HG03575 (cell line): ENCODE data around the gene CLDN20.
"Not testable (repeated sequence)": the region's sequence is repeated elsewhere in the genome, so short reads cannot be mapped to it uniquely, and the experiment has no call there.

Experiments
- ATAC-seq: cut with Tn5 transposase; IDR thresholded peaks from one replicate; pipeline ENCODE4 v1.9.1; 2021; ENCODE audit not compliant: unreplicated experiment, insufficient number of reproducible peaks, low FRiP score; ENCODE audit errors: extremely low read depth

The CLDN20 gene

DNA sequence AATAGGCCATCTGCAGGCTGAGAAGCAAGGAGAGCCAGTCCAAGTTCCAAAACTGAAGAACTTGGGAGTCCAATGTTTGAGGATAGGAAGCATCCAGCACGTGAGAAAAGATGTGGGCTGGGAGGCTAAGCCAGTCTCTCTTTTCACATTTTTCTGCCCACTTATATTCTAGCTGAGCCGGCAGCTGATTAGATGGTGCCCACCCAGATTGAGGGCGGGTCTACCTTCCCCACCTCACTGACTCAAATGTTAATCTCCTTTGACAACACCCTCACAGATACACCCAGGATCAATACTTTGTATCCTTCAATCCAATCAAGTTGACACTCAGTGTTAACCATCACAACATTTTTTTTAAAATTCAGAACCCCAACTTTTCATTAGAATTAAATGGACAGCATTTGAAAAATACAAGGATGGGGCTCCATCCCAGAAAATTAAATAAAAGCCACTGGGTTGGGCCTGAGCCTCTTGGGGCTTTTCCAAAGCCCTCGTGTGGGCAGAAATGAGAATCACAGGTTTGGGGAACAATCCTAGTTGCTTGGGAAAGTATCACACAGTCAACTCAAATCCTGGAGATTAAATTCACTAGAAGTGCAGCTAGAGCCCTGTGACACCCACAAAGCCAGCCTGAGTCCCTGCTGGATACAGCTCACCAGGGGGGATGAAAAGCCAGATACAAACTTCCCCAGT, 2.2 kb downstream of the CLDN20 start:
- no peak for ATAC-seq

DNA sequence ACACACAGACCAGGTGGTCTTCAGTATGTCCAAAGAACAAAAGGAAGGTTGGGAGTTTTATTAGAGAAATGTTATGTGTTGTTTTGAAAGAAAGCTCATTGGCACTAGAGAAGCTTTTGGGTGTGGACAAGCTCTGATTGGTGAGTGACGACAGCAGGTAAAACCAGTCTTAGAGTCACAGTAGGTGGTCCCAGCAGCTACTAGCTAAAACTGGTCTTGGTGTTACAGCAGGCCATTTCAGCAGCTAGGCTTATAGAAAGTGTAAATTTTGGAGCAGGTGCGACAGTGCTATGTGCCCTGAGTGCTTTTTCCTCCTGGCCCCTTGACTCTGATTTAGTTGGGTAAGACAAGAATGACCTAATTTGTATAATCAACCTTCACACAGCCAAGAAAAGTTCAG, 3.6 kb downstream of the CLDN20 start:
- ATAC-seq = no peak

- not testable (repeated sequence) for ATAC-seq
Observed at GRCh38 chr6:155268088-155268867, 4.5 kb downstream of the CLDN20 start.

DNA sequence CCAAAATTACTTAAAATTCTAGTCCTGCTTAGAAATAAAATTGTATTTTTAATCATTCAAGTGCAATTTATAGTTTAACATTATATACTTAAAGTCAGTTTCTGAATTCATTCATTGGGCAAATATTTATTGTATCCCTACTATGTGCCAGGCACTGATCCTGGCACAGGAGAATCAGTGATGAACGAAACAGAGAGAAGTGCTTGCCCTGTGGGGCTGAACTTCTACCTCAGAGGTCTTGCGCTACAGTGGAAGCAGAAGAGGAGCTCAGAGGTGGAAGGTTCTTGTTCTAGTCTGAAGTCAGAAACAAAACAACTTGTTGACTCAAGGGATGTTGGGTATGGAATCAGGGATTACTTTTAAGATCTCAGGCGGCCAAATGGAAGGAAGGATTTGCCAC, 6.0 kb downstream of the CLDN20 start:
- no peak for ATAC-seq

GRCh38 chr6:155270561-155271091, 6.8 kb downstream of the CLDN20 start:
- no peak for ATAC-seq

DNA sequence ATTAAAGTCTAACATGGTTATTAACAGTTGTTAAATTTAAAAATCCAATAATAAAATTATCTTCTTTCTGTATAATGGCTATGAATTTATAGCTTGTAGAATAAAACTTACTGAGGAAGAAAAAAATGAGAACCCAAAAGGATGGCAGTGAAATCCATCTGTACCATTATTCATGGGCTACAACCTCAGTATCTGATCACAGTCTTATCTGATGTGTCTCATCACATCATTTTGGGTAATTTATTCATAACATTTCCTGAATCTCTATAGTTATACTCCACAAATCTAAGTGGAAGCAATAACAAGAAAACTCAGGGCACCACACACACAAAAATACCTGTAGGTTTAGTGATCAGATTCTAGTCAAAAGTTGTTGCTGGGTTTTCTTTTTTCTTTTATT, 7.3 kb downstream of the CLDN20 start:
- ATAC-seq = no peak

- ATAC-seq = no peak
Observed at GRCh38 chr6:155272353-155273232, 8.8 kb downstream of the CLDN20 start.

DNA sequence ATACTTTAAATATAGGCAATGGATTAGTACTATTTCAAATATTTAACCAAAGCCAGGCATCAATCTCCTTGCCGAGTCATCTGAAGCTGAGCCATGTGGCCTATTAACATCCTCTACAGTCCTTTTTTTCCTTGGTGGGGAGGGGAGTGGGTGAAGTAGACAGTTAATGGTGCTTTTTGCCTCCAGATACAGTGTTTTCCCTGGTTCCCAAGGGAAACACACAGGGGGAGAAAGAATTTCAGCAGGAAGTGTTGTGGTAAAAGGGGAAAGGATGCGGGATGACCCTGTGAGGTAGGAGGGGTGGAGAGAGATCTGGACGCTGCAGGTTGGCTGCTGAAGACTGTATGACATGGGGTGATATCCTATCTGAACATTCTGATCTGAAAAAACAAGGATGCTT, 9.6 kb downstream of the CLDN20 start:
- no peak for ATAC-seq

GRCh38 chr6:155274106-155274505, 10.3 kb downstream of the CLDN20 start:
- ATAC-seq = no peak

GRCh38 chr6:155274533-155274932, 10.7 kb downstream of the CLDN20 start:
- no peak for ATAC-seq

DNA sequence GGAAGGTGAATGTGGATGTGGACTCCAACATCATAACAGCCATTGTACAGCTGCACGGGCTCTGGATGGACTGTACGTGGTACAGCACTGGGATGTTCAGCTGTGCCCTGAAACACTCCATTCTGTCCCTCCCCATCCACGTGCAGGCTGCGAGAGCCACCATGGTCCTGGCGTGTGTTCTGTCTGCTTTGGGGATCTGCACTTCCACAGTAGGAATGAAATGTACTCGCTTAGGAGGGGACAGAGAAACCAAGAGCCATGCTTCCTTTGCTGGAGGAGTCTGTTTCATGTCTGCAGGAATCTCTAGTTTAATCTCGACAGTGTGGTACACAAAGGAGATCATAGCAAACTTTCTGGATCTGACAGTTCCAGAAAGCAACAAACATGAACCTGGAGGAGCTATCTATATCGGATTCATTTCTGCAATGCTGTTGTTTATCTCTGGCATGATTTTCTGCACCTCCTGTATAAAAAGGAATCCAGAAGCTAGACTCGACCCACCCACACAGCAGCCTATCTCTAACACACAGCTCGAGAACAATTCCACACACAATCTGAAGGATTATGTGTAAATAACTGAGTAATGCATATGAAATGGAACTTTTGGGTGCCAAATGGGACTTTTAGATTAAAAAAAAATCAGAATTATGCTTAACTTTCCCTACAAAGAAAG, 12.1 kb downstream of the CLDN20 start:
- no peak for ATAC-seq

- ATAC-seq = no peak
Observed at GRCh38 chr6:155276638-155277037, 12.8 kb downstream of the CLDN20 start.

GRCh38 chr6:155278319-155279049, 14.7 kb downstream of the CLDN20 start:
- no peak for ATAC-seq

DNA sequence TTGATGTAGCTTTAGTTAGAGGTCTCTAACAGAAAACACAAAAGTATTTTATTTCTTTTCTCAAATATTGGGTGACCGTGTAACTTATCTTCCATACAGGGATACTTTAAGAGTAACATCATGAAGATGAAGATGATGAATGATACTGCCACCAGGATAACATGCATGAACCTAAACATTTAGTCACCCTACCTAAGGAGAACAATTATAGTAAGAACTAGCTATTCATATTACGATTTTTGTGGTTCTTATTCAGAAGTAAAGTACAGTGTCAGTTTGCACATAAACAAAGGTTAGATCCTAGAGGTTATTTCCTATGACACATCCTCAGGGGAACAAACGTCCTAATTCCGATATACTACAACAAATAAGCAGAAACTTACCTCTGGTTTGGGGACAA, 21.0 kb downstream of the CLDN20 start:
- ATAC-seq = no peak

DNA sequence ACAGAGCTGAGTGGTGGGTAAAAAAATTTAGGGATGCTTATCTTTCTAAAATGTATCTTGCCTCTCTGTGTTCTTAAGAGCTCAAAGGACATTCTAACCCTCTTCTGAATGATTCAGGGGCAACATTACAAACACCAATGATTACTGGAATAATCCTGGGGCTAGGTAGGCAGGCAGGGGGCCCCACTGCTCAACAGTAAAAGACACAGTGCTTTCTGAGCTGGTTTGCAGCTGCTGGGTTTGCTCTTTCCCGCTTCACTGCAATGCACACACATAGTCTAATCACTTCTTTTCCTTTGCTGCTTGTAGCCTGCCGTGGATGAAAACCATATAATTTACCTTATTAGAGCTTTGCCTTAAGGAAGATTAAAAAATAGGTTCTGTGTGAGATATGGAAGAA, 23.9 kb downstream of the CLDN20 start:
- ATAC-seq = no peak

- ATAC-seq = no peak
Observed at GRCh38 chr6:155290491-155290890, 26.7 kb downstream of the CLDN20 start.

DNA sequence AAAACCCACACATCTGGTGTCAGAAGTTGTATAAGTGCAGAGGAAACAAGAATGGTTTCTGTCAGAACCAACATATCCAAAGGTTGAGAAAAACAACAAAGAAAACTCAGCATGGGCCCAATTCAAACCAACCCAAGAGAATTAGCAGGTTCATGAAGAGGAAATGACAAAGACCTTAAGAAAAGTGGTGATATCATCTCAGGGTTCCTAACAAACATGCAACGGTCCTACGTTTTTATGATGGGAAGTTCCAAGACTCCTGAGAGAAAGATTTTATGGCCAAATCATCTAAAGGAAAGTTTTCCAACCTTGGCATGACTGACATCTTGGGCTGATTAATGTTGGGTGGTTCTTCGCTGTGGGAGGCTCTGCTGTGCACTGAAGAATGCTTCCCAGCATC, 27.5 kb downstream of the CLDN20 start:
- ATAC-seq = no peak

DNA sequence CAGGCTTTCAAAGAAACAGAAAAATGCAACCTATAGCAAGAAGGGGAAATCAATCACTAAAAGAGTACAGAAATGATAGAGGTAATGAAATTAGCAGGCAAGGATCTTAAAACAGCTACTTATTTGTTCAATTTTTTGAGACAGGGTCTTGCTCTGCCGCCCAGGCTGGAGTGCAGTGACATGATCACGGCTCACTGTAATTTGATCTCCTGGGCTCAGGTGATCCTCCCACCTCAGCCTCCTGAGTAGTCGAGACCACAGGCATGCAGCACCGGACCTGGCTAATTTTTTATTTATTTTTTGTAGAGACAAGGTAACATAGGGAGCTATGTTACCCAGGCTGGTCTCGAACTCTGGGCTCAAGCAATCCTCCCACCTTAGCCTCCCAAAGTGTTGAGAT, 28.9 kb downstream of the CLDN20 start:
- no peak for ATAC-seq
